Transverse colon (tissue), 4 donors: ENCODE data around the gene FLT1.

Experiments used
- EP300 ChIP-seq: sonication (generic); formaldehyde crosslinking; IDR thresholded peaks from one replicate; pipeline ENCODE4 v1.6.1; 2017; ENCODE audit warnings: antibody characterized with exemption, low read depth
- POLR2AphosphoS5 ChIP-seq, 3 donors: sonication (generic); formaldehyde crosslinking; IDR thresholded peaks; one replicate each; pipeline ENCODE4 v1.6.1; 2016; ENCODE audit warnings: antibody characterized with exemption in 3 of 3
- TF ChIP-seq, protein P1 (sequence below), 5 experiments: fragments of 200-600 bp in 3 of 5; fragments of 450-650 bp in 2 of 5; sonication (generic) in 3 of 5; IDR thresholded peaks; 1 replicate in 2 of 5; 2 replicates in 3 of 5; pipeline ENCODE4 v1.5.1; 2016 to 2017; ENCODE audit warnings: antibody characterized with exemption in 5 of 5, inconsistent platforms in 3 of 5, mild to moderate bottlenecking in 2 of 5, moderate library complexity in 1 of 5

DNA sequence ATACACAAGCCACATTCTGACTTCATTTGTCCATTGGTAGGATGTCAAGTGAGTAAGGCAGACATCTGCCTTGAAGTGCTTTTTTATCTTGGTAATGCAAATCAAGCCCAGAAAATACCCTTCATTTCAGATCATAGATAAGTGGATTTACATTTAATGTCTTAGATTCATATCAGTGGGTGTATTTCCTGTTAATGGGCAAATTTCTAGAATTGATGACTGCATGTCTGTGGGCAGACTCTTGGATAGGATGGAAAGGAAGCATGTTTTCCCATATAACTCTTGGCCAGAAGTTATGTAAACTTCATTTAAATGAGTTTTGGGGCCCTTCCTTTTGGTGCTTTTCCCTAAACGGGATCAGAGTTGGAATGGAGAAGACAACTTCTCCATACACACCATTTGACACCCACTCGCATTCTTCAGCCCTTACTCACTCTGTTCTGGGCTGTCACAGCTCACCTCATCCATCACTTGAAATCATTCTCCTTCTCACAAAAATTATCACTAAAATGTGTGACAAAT is 154.6 kb downstream of the FLT1 start:
- no peak for TF ChIP-seq POLR2AphosphoS5 (IDR thresholded peaks at IDR 0.05)
- TF ChIP-seq, protein P1, sequence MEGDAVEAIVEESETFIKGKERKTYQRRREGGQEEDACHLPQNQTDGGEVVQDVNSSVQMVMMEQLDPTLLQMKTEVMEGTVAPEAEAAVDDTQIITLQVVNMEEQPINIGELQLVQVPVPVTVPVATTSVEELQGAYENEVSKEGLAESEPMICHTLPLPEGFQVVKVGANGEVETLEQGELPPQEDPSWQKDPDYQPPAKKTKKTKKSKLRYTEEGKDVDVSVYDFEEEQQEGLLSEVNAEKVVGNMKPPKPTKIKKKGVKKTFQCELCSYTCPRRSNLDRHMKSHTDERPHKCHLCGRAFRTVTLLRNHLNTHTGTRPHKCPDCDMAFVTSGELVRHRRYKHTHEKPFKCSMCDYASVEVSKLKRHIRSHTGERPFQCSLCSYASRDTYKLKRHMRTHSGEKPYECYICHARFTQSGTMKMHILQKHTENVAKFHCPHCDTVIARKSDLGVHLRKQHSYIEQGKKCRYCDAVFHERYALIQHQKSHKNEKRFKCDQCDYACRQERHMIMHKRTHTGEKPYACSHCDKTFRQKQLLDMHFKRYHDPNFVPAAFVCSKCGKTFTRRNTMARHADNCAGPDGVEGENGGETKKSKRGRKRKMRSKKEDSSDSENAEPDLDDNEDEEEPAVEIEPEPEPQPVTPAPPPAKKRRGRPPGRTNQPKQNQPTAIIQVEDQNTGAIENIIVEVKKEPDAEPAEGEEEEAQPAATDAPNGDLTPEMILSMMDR (IDR thresholded peaks at IDR 0.05) = no peak
- no peak for TF ChIP-seq EP300
